Activated CD4-positive, alpha-beta T cell treated with anti-CD3 and anti-CD28 coated beads for 24 hours (primary cell): ENCODE data around the gene ARHGAP23.
"Not testable (repeated sequence)": the region's sequence is repeated elsewhere in the genome, so short reads cannot be mapped to it uniquely, and the experiment has no call there.

Experiments used
- DNase-seq, 2 donors: peaks; one replicate each; pipeline ENCODE4 v3.0.0-alpha.2; 2020; ENCODE audit warnings: low read depth in 2 of 2

Gene ARHGAP23

DNA sequence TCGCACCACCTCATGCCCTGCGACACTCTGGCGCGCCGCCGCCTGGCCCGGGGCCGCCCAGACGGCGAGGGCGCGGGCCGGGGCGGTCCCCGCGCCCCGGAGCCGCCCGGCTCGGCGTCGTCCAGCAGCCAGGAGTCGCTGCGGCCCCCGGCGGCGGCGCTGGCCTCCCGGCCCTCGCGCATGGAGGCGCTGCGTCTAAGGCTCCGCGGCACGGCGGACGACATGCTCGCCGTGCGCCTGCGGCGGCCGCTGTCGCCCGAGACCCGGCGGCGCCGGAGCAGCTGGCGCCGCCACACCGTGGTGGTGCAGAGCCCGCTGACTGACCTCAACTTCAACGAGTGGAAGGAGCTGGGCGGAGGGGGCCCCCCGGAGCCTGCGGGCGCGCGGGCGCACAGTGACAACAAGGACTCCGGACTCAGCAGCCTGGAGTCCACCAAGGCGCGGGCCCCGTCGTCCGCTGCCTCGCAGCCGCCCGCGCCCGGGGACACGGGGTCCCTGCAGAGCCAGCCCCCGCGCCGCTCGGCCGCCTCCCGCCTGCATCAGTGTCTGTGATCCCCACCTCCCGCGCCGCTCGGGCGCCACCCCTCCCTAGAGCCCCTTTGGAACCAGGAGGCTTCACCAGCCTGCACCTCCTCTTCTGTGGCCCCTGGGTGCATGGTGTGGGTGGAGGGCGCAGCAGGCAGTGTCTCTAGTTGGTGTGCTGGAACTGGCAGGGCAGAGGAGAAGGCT lies 82.3 kb downstream of the ARHGAP23 start:
- DNase-seq = no peak

DNA sequence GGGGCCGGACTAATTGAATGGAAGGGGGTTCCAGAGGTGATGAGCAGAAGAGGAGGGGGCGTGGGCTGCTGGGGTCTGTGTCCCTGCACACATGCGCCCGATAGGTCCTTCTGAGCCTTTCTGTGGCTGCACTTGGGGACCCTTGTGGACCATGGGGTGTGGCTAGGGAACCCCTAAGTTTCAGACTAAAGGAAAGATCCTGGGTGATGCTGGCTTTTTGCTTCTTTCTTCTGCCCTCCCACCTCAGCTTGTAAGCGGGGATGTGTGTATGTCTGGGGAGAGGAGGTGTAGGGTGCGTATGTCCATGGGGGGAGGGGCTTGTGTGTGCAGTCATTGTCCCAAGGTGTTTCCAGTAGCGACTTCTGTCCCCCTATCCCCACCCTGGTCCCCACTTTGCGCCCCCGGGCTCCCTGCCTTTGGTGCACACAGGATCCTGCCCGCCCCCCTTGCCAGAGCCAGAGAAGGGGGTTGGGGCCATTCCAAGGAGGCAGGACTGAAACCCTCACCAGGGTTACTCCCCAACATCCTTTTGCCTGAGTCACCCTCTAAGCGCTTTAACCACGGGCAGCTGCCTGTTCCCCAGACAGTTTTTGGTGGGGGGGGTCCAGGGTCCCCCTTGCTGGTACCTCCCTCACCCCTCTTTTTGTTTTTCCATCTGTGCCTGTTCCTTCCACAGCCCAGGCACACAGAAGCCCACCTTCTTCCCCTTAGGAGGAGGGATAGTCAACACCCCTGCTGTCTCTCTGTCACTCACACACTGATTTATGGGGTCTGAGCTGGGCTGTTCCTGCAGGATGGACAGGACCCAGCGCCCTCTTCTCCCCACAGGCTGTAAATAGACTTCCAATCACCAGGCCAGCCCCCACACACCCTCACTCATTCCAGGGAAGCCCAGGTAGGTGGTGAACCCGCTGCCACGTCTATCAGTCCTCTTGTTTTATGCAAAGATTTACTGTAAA lies 83.2 kb downstream of the ARHGAP23 start:
- DNase-seq = no peak

- no peak for DNase-seq
Observed at GRCh38 chr17:38512473-38513058, 84.3 kb downstream of the ARHGAP23 start.

GRCh38 chr17:38526526-38526925 lies 98.3 kb downstream of the ARHGAP23 start:
- not testable (repeated sequence) for DNase-seq

DNA sequence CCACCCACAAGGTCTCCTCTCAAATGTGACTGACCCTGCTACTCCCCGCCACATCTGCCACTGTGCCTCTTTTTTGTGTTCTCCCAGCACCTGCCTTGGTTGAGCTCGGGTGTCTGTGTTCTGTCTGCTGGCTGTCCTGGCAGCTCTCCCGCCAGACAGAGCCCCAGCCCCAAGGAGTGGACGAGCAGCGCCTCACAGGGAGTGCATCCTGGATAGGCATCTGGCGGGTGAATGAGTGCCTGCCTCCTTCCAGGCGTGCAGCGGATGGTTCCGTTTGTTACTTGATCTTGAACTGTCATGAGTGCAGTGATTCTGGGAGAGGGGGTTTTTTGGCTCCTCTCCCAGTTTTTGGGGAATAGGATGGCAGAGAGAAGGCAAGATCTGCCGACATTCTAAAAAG lies 99.9 kb downstream of the ARHGAP23 start:
- DNase-seq = not testable (repeated sequence)

DNA sequence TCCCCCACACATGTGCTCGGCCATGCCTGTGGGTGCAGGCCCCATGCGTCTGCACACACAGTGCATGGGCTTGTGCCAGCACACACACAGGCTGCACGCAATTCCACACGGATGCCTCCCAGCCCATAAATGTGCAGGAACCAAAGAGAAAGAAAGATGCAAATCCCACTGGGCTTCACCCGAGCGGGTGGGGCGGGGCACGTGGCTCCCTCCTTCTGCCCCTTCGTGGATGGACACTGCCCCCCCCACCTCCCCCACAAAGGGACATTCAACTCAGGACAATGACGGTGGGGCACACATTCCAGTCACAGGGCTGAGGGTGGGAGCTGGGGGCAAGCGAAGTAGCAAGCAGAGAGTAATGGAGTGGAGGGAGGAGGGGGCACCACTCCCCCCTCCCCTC lies 102.6 kb downstream of the ARHGAP23 start:
- DNase-seq = not testable (repeated sequence)

DNA sequence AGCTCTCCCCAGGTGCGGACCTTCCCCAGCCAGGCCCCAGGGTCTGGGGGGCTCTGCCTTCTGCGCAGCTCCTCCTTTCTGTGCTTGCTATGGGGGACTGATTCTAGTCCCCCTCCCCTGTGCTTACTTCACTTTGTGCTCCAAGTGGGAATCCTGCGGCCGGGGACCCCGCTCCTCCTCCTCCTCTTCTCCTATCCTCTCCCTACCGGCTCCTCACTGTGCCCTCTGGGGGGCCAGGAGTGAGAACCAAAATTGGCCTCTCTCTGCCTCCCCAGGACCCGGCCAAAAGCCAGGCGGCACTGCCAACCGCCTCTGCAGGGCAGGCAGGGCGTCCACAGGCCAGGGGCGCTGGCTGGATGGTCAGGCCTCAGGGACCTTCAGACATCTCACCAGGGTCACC lies 103.5 kb downstream of the ARHGAP23 start:
- not testable (repeated sequence) for DNase-seq

DNA sequence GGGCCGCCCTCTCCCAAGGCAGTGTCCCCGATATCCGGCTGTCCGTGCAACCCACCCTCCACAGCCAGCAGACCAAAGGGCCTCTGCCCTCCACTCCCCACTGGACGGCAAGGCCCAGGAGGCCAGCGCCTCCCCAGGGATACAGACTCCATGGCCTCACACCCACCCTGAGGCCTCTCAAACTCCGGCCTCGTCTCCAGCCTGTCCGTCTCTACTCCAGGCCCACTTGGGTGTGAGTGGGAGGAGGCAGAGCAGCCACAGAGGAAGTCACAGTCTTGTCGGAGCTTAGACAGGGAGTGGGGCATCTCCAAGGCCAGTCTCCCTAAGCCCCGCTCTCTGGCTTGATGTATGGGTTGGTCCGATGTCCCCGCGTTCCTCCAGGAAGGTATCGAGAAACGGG lies 104.2 kb downstream of the ARHGAP23 start:
- no peak for DNase-seq

DNA sequence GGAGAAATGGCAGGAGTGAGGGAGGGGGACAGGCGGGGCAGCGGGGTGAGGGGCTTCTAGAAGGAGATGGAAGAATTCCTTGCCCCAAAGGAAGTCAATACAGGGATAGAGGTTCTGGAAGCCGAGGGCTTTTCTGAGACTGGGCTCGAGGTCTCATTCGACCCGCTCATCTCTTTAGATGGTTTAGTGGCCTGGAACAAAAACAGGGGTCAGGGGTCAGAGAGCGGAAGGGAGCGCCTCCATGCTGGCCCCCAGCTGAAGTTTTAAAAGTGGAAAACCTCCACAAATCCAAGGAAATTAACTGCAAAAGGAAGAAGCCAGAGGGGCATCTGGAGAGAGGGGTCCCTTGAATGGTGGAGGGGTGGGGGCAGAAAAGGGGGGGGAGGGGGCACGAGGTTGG lies 105.0 kb downstream of the ARHGAP23 start:
- no peak for DNase-seq

GRCh38 chr17:38533866-38534497 lies 105.7 kb downstream of the ARHGAP23 start:
- no peak for DNase-seq

DNA sequence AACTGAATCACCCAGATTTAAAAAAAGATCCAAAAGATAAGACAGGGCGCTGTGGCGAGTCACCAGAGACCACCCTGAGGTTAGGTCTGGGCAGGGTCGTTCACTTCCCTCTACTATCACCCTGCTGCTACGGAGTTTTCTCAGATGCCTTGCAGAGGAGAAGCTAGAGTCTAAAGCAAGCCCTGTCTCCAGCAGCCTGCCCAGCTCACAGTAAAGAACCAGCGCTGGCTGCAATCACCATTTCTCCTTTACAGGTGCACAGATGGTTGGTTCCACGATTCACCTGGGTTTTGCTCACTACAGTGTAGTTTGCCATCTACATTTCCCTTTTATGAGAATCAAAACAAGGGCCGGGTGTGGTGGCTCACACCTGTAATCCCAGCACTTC lies 106.2 kb downstream of the ARHGAP23 start:
- DNase-seq = no peak

- DNase-seq = no peak
Observed at GRCh38 chr17:38535886-38536285, 107.6 kb downstream of the ARHGAP23 start.

- DNase-seq = no peak
Observed at GRCh38 chr17:38536661-38537060, 108.4 kb downstream of the ARHGAP23 start.

- DNase-seq = no peak
Observed at GRCh38 chr17:38538906-38539305, 110.6 kb downstream of the ARHGAP23 start.

- DNase-seq = no peak
Observed at GRCh38 chr17:38539386-38539785, 111.1 kb downstream of the ARHGAP23 start.

GRCh38 chr17:38540514-38541045 lies 112.3 kb downstream of the ARHGAP23 start:
- no peak for DNase-seq

- DNase-seq = no peak
Observed at GRCh38 chr17:38541281-38541680, 113.0 kb downstream of the ARHGAP23 start.

DNA sequence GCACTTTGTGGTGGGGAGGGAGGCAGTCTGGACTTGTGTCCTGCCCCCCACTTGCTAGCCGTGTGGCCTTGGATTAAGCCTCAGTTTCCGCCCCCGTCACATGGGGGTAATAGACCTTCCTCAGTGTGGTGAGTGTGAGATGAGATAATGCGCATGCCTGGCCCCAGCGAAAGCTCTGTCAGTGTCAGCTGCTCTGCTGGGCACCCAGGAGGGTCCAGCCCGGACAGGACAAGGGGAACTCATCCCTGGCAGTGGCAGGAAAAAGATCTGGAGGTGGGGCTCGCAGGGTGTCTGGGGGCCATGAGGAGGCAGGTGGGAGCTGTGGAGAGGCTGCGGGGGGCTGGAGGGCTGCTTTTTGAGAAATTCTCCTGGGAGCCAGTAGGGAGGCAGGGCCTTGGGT lies 114.0 kb downstream of the ARHGAP23 start:
- DNase-seq = no peak

GRCh38 chr17:38543403-38544174 lies 115.3 kb downstream of the ARHGAP23 start:
- no peak for DNase-seq

GRCh38 chr17:38544175-38544838 lies 116.0 kb downstream of the ARHGAP23 start:
- no peak for DNase-seq
